Fibroblast of lung (primary cell): ENCODE results near the gene ADCY3. TPM values are rescaled to one million over a fixed set of nuclear protein-coding genes. Genes with fewer than 3 reads are reported as not detected.
A peak's percentile ranks its signal among the peaks of the same experiment; 100 is the strongest.

Experiments used
- DNase-seq, 2 donors: peaks; one replicate each; pipeline versions ENCODE4 v3.0.0 to v3.0.0-alpha.2; 2010; ENCODE audit warnings: low read depth in 2 of 2
- H2AFZ ChIP-seq: 2 replicates; pipeline ENCODE4 v1.5.1; 2012; ENCODE audit warnings: low read length, control low read depth, inconsistent platforms
- H3K27ac ChIP-seq: 2 replicates; pipeline ENCODE4 v1.5.1; 2011; ENCODE audit warnings: low read length, control low read depth; ENCODE audit not compliant: insufficient read depth
- H3K27me3 ChIP-seq: 2 replicates; pipeline ENCODE4 v1.5.1; 2011; ENCODE audit warnings: mild to moderate bottlenecking, low read length; ENCODE audit not compliant: control insufficient read depth, insufficient read depth
- H3K36me3 ChIP-seq: 2 replicates; pipeline ENCODE4 v1.5.1; 2011; ENCODE audit warnings: low read length; ENCODE audit not compliant: control insufficient read depth, insufficient read depth
- H3K4me1 ChIP-seq: 2 replicates; pipeline ENCODE4 v1.5.1; 2011; ENCODE audit warnings: low read length; ENCODE audit not compliant: control insufficient read depth, insufficient read depth; ENCODE audit errors: extremely low read depth
- H3K4me2 ChIP-seq: 2 replicates; pipeline ENCODE4 v1.5.1; 2011; ENCODE audit warnings: low read length, control low read depth; ENCODE audit not compliant: insufficient read depth; ENCODE audit errors: extremely low read depth
- H3K4me3 ChIP-seq, 4 experiments: fragments of 200-600 bp in 1 of 4; sonication (generic) in 1 of 4; replicated peaks in 1 of 4; 2 replicates each; pipeline ENCODE4 v1.5.1; 2011 to 2016; ENCODE audit warnings: low read length in 4 of 4, low read depth in 3 of 4, mild to moderate bottlenecking in 3 of 4, control low read depth in 2 of 4, inconsistent platforms in 1 of 4, mixed read lengths in 1 of 4; ENCODE audit not compliant: insufficient read depth in 1 of 4; ENCODE audit errors: control extremely low read depth in 1 of 4
- H3K79me2 ChIP-seq: 2 replicates; pipeline ENCODE4 v1.5.1; 2012; ENCODE audit warnings: mild to moderate bottlenecking, low read length, inconsistent platforms; ENCODE audit not compliant: control insufficient read depth, insufficient read depth
- H3K9ac ChIP-seq: 2 replicates; pipeline ENCODE4 v1.5.1; 2011; ENCODE audit warnings: mild to moderate bottlenecking, low read length, control low read depth; ENCODE audit not compliant: insufficient read depth
- H3K9me3 ChIP-seq: 2 replicates; pipeline ENCODE4 v1.5.1; 2012; ENCODE audit warnings: low read depth, low read length; ENCODE audit not compliant: control insufficient read depth, insufficient read depth
- H4K20me1 ChIP-seq: 2 replicates; pipeline ENCODE4 v1.5.1; 2011; ENCODE audit warnings: low read length; ENCODE audit not compliant: control insufficient read depth, insufficient read depth; ENCODE audit errors: extremely low read depth
- CTCF ChIP-seq, 2 donors: IDR thresholded peaks in 1 of 2; conservative IDR thresholded peaks in 1 of 2; 1 replicate in 1 of 2; 2 replicates in 1 of 2; pipeline ENCODE4 v1.5.1; 2011 to 2012; ENCODE audit warnings: low read length in 2 of 2, control low read depth in 1 of 2, inconsistent platforms in 1 of 2, low read depth in 1 of 2, mild to moderate bottlenecking in 1 of 2
- EZH2 ChIP-seq: IDR thresholded peaks from 2 replicates; pipeline ENCODE4 v1.5.1; 2012; ENCODE audit warnings: low read length, control low read depth, mild to moderate bottlenecking; ENCODE audit errors: missing control alignments
- polyA plus RNA-seq, 2 donors: library from polyadenylated mRNA; depleted of rRNA in 1 of 2; stranded (reverse) in 1 of 2; unstranded in 1 of 2; fragments of >200 nt; gene quantifications; 2 replicates each; pipeline ENCODE4 v1.2.1, GENCODE V29; 2011 to 2012; ENCODE audit warnings: missing spikeins in 1 of 2
- total RNA-seq: library from RNA; depleted of rRNA; stranded (reverse); fragments of >200 nt; gene quantifications from 2 replicates; pipeline ENCODE4 v1.2.1, GENCODE V29; 2014

The ADCY3 gene
- total and polyA plus RNA-seq, 2 donors (not counting 1 experiment from before 2014, with no cell fraction given) = 33.0 to 90.2 TPM

GRCh38 chr2:24826773-24827145 is 93.3 kb downstream of the ADCY3 start:
- Histone ChIP-seq H3K4me1 (no peaks in the 10 kb centered on the region), H3K9ac (no peak overlapping the region), H3K4me3 (no peak overlapping the region), H3K4me2 (no peak overlapping the region), H3K9me3 (no peaks in the 10 kb centered on the region), H3K79me2 (no peaks in the 10 kb centered on the region), H3K27me3 (no peaks in the 10 kb centered on the region), H2AFZ (no peak overlapping the region), H3K27ac (no peak overlapping the region), H3K36me3 (peaks cover 9% of the 10 kb centered on the region), H4K20me1 (no peaks in the 10 kb centered on the region)
- no peak for DNase-seq
- no peak for TF ChIP-seq EZH2
- TF ChIP-seq CTCF (conservative IDR thresholded peaks at IDR 0.05 in 1 of 2, IDR thresholded peaks at IDR 0.05 in 1 of 2; ENCODE audit: low read depth in 1 of 2, low read length in 2 of 2) = no peak

GRCh38 chr2:24825883-24826772 is 93.9 kb downstream of the ADCY3 start:
- peak in 1 of 2 donors; percentile 15 for DNase-seq
- H2AFZ ChIP-seq = no peak overlapping the region

More at GRCh38 chr2:24825883-24826772, 93.9 kb downstream of the ADCY3 start:
- H3K27ac ChIP-seq = no peak overlapping the region
- H3K27me3 ChIP-seq = no peaks in the 10 kb centered on the region
- TF ChIP-seq CTCF (conservative IDR thresholded peaks at IDR 0.05 in 1 of 2, IDR thresholded peaks at IDR 0.05 in 1 of 2; ENCODE audit: low read depth in 1 of 2, low read length in 2 of 2) (no peak), EZH2 (no peak)
- peaks cover 14% of the 10 kb centered on the region for H3K36me3 ChIP-seq
- H3K9ac ChIP-seq = no peak overlapping the region
- H3K79me2 ChIP-seq = no peaks in the 10 kb centered on the region
- H3K4me2 ChIP-seq = no peak overlapping the region
- H3K9me3 ChIP-seq = no peaks in the 10 kb centered on the region
- H3K4me1 ChIP-seq = no peaks in the 10 kb centered on the region
- no peak overlapping the region for H3K4me3 ChIP-seq
- no peaks in the 10 kb centered on the region for H4K20me1 ChIP-seq
